ENCODE measurements around the gene HP. TPM values are rescaled to one million over a fixed set of nuclear protein-coding genes. Genes with fewer than 3 reads are reported as not detected.

The HP gene
- total RNA-seq, 1 donor from 2014 or later: not detected

DNA sequence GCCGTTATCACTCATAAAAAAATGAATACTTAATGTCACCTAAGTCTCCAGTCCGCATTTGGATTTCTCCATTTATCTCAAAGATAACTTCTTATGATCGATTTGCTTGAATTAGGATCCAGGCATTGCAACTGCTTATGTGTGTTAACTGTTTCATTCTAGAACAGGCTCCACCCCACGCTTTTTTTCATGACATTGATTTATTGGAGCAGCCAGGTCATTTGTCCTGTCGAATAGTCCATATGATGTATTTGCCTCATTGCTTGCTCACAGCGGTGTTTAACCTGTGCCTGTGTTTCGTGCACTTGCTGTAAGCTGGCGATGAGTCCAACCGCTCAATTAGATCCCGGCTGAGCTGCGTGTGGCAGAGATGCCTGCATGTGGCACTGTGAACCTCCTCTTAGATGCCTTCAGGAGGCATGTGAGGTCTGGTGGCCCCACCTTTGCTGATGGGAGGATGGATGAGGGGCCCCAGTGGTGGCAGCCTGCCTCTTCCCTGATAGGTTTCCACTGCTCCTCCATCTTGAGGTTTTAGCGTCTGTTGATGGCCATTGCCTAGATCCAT, 55.7 kb downstream of the HP start:
- no peaks in the 10 kb centered on the region for H3K27me3 Mint-ChIP-seq
- H3K27ac Mint-ChIP-seq: no peak overlapping the region
- DNase-seq (ENCODE audit: low spot score, unreplicated experiment): no peak
- peaks cover 29% of the 10 kb centered on the region for H3K36me3 Mint-ChIP-seq (ENCODE audit: insufficient read depth)
- TF ChIP-seq, protein P1, sequence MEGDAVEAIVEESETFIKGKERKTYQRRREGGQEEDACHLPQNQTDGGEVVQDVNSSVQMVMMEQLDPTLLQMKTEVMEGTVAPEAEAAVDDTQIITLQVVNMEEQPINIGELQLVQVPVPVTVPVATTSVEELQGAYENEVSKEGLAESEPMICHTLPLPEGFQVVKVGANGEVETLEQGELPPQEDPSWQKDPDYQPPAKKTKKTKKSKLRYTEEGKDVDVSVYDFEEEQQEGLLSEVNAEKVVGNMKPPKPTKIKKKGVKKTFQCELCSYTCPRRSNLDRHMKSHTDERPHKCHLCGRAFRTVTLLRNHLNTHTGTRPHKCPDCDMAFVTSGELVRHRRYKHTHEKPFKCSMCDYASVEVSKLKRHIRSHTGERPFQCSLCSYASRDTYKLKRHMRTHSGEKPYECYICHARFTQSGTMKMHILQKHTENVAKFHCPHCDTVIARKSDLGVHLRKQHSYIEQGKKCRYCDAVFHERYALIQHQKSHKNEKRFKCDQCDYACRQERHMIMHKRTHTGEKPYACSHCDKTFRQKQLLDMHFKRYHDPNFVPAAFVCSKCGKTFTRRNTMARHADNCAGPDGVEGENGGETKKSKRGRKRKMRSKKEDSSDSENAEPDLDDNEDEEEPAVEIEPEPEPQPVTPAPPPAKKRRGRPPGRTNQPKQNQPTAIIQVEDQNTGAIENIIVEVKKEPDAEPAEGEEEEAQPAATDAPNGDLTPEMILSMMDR (IDR thresholded peaks at IDR 0.05; ENCODE audit: unreplicated experiment): no peak
- H3K4me3 Mint-ChIP-seq (ENCODE audit: low read depth): no peak overlapping the region
- peaks cover 2% of the 10 kb centered on the region for H3K9me3 Mint-ChIP-seq (ENCODE audit: low read depth)
- H3K4me1 Mint-ChIP-seq (ENCODE audit: low read depth): no peaks in the 10 kb centered on the region

Other genes starting within 250 kb of the HP start
- gene AP1G1, start 245.7 kb upstream of the HP start, total RNA-seq: 101 and 109 TPM in 2 replicates
- 28.5 and 28.6 TPM in 2 replicates for gene ATXN1L, start 208.5 kb upstream of the HP start, total RNA-seq
- gene ZNF821, start 170.3 kb upstream of the HP start, total RNA-seq: 32.3 and 32.6 TPM in 2 replicates
- 280 and 304 TPM in 2 replicates for gene IST1, start 159.0 kb upstream of the HP start, total RNA-seq
- gene PKD1L3, start 54.1 kb upstream of the HP start, total RNA-seq: 0.19 and 0.27 TPM in 2 replicates
- 13.4 and 13.7 TPM in 2 replicates for gene DHODH, start 45.8 kb upstream of the HP start, total RNA-seq
- gene HPR, start 8.7 kb downstream of the HP start, total RNA-seq: 0.46 TPM in 1 of 2 replicates, not detected in the other
- gene TXNL4B, start 39.1 kb downstream of the HP start, total RNA-seq: 15.6 and 16.6 TPM in 2 replicates
- gene DHX38, start 39.3 kb downstream of the HP start, total RNA-seq: 79.6 and 81.7 TPM in 2 replicates
- gene PMFBP1, start 117.7 kb downstream of the HP start, total RNA-seq: 3.9 and 4.5 TPM in 2 replicates

Data from progenitor cell of endocrine pancreas (in vitro differentiated cells).